GM19023 (cell line): ENCODE data around the gene FCHO2.

Source experiments
- ATAC-seq: cut with Tn5 transposase; IDR thresholded peaks from one replicate; pipeline ENCODE4 v1.9.1; 2021; ENCODE audit warnings: mild to moderate bottlenecking, moderate library complexity; ENCODE audit not compliant: unreplicated experiment

FCHO2 gene

GRCh38 chr5:73106335-73106734 lies 150.5 kb downstream of the FCHO2 start:
- ATAC-seq, result no peak

GRCh38 chr5:73110190-73110589 lies 154.3 kb downstream of the FCHO2 start:
- no peak for ATAC-seq

- no peak for ATAC-seq
Observed at GRCh38 chr5:73111536-73111935, 155.7 kb downstream of the FCHO2 start.

GRCh38 chr5:73112359-73112758 lies 156.5 kb downstream of the FCHO2 start:
- no peak for ATAC-seq

GRCh38 chr5:73114044-73114688 lies 158.3 kb downstream of the FCHO2 start:
- no peak for ATAC-seq

- no peak for ATAC-seq
Observed at GRCh38 chr5:73115399-73116051, 159.7 kb downstream of the FCHO2 start.

GRCh38 chr5:73116506-73116905 lies 160.7 kb downstream of the FCHO2 start:
- no peak for ATAC-seq

GRCh38 chr5:73117088-73117740 lies 161.4 kb downstream of the FCHO2 start:
- no peak for ATAC-seq

GRCh38 chr5:73118391-73118973 lies 162.6 kb downstream of the FCHO2 start:
- no peak for ATAC-seq

- ATAC-seq, result no peak
Observed at GRCh38 chr5:73119451-73120157, 163.8 kb downstream of the FCHO2 start.

- no peak for ATAC-seq
Observed at GRCh38 chr5:73120222-73121118, 164.6 kb downstream of the FCHO2 start, which contains the start of gene TMEM171. TMEM171 (plus strand) TSS chr5:73120575; CDS start chr5:73123374, 2,799 bp downstream.

GRCh38 chr5:73121119-73121463 lies 165.2 kb downstream of the FCHO2 start:
- ATAC-seq, result no peak

- no peak for ATAC-seq
Observed at GRCh38 chr5:73122875-73123810, 167.3 kb downstream of the FCHO2 start.

GRCh38 chr5:73125289-73125688 lies 169.4 kb downstream of the FCHO2 start:
- no peak for ATAC-seq

GRCh38 chr5:73126381-73126780 lies 170.5 kb downstream of the FCHO2 start:
- ATAC-seq, result no peak

GRCh38 chr5:73126957-73127356 lies 171.1 kb downstream of the FCHO2 start:
- no peak for ATAC-seq

- no peak for ATAC-seq
Observed at GRCh38 chr5:73129143-73129542, 173.3 kb downstream of the FCHO2 start.

GRCh38 chr5:73130811-73131210 lies 175.0 kb downstream of the FCHO2 start:
- no peak for ATAC-seq
